DND-41 (cell line): ENCODE data around the gene FAM107B.
A peak's percentile ranks its signal among the peaks of the same experiment; 100 is the strongest.

Experiments
- ATAC-seq: fragments of 200-7000 bp; cut with Tn5 transposase; 3 replicates; pipeline ENCODE4 v1.9.1; 2021; ENCODE audit warnings: low read depth; ENCODE audit not compliant: insufficient read depth
- DNase-seq: peaks from one replicate; pipeline ENCODE4 v3.0.0-alpha.2; 2020
- H2AFZ ChIP-seq: 2 replicates; pipeline ENCODE4 v1.6.0; 2012; ENCODE audit warnings: low read depth, low read length
- H3K27ac ChIP-seq: 2 replicates; pipeline ENCODE4 v1.5.1; 2012; ENCODE audit warnings: low read length, inconsistent platforms
- H3K27me3 ChIP-seq: fragments of 200-600 bp; sonication (generic); 2 replicates; pipeline ENCODE4 v1.6.0; 2012; ENCODE audit warnings: low read length, mild to moderate bottlenecking, inconsistent platforms; ENCODE audit not compliant: insufficient read depth, poor library complexity
- H3K36me3 ChIP-seq: 2 replicates; pipeline ENCODE4 v1.5.1; 2012; ENCODE audit warnings: low read length, inconsistent platforms; ENCODE audit not compliant: insufficient read depth
- H3K4me1 ChIP-seq: 2 replicates; pipeline ENCODE4 v1.5.1; 2012; ENCODE audit warnings: mild to moderate bottlenecking, low read length; ENCODE audit not compliant: insufficient read depth
- H3K4me2 ChIP-seq: 2 replicates; pipeline ENCODE4 v1.6.0; 2012; ENCODE audit warnings: mild to moderate bottlenecking, moderate library complexity, low read length, inconsistent platforms; ENCODE audit not compliant: insufficient read depth
- H3K4me3 ChIP-seq, 2 experiments: fragments of 200-600 bp in 1 of 2; shearing (Covaris generic) in 1 of 2; 2 replicates each; pipeline ENCODE4 v1.5.1; 2012 to 2016; ENCODE audit warnings: inconsistent platforms in 2 of 2, low read length in 2 of 2, mild to moderate bottlenecking in 2 of 2, low read depth in 1 of 2, moderate library complexity in 1 of 2
- H3K79me2 ChIP-seq: 2 replicates; pipeline ENCODE4 v1.6.0; 2012; ENCODE audit warnings: low read length, inconsistent platforms; ENCODE audit not compliant: insufficient read depth
- H3K9ac ChIP-seq: 2 replicates; pipeline ENCODE4 v1.6.0; 2012; ENCODE audit warnings: low read depth, mild to moderate bottlenecking, inconsistent platforms, low read length, moderate library complexity
- H3K9me3 ChIP-seq: 2 replicates; pipeline ENCODE4 v1.5.1; 2012; ENCODE audit warnings: low read length, moderate library complexity, mild to moderate bottlenecking, inconsistent platforms; ENCODE audit not compliant: insufficient read depth, severe bottlenecking
- H4K20me1 ChIP-seq: 2 replicates; pipeline ENCODE4 v1.6.0; 2012; ENCODE audit warnings: low read length; ENCODE audit not compliant: insufficient read depth
- EZH2 ChIP-seq: IDR thresholded peaks from 3 replicates; pipeline ENCODE4 v1.6.1; 2012; ENCODE audit warnings: borderline replicate concordance, low read depth, mild to moderate bottlenecking, moderate library complexity, low read length, inconsistent platforms; ENCODE audit not compliant: severe bottlenecking
- TF ChIP-seq, protein P1 (sequence below): IDR thresholded peaks from 2 replicates; pipeline ENCODE4 v1.5.1; 2012; ENCODE audit warnings: borderline replicate concordance, low read length, moderate library complexity, mild to moderate bottlenecking; ENCODE audit not compliant: poor library complexity, severe bottlenecking; ENCODE audit errors: extremely low read depth

The FAM107B gene

GRCh38 chr10:14616955-14617730 is 157.6 kb downstream of the FAM107B start:
- Histone ChIP-seq H3K36me3 (no peaks in the 10 kb centered on the region), H2AFZ (peak overlapping the region; percentile 55; the same call in 1 of the 2 replicates), H3K4me3 (no peak overlapping the region), H3K4me1 (peaks cover 14% of the 10 kb centered on the region), H3K9me3 (no peaks in the 10 kb centered on the region), H3K4me2 (peak overlapping the region; percentile 35; the same call in 1 of the 2 replicates), H4K20me1 (no peaks in the 10 kb centered on the region), H3K27me3 (peaks cover 8% of the 10 kb centered on the region), H3K79me2 (no peaks in the 10 kb centered on the region), H3K27ac (no peak overlapping the region), H3K9ac (no peak overlapping the region)
- ATAC-seq (peak; percentile 74), DNase-seq (peak; percentile 25)
- no peak for TF ChIP-seq EZH2
- TF ChIP-seq, protein P1, sequence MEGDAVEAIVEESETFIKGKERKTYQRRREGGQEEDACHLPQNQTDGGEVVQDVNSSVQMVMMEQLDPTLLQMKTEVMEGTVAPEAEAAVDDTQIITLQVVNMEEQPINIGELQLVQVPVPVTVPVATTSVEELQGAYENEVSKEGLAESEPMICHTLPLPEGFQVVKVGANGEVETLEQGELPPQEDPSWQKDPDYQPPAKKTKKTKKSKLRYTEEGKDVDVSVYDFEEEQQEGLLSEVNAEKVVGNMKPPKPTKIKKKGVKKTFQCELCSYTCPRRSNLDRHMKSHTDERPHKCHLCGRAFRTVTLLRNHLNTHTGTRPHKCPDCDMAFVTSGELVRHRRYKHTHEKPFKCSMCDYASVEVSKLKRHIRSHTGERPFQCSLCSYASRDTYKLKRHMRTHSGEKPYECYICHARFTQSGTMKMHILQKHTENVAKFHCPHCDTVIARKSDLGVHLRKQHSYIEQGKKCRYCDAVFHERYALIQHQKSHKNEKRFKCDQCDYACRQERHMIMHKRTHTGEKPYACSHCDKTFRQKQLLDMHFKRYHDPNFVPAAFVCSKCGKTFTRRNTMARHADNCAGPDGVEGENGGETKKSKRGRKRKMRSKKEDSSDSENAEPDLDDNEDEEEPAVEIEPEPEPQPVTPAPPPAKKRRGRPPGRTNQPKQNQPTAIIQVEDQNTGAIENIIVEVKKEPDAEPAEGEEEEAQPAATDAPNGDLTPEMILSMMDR: no peak

- H3K27ac ChIP-seq: no peak overlapping the region
- no peak overlapping the region for H3K9ac ChIP-seq
Observed at GRCh38 chr10:14616465-14616864, 158.2 kb downstream of the FAM107B start.

DNA sequence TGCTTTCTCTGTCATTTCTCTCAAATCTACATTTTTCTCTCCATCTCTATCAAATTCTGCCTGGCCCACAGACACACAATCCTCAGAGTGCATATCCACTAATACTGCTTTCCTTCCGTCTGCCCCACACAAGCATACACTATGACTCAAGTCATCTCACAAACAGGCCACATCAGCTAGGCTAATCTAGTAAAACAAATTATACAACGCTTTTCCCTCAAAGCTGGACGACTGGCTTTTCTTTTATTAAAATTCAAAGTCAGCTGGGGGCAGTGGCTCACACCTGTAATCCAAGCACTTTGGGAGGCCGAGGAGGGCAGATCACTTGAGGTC is 161.1 kb downstream of the FAM107B start:
- TF ChIP-seq EZH2: no peak
- TF ChIP-seq, protein P1: no peak

More at GRCh38 chr10:14616465-14616864, 158.2 kb downstream of the FAM107B start:
- no peak for DNase-seq
- TF ChIP-seq, protein P1: no peak
- no peak for TF ChIP-seq EZH2
- no peaks in the 10 kb centered on the region for H3K36me3 ChIP-seq
- peaks cover 8% of the 10 kb centered on the region for H3K27me3 ChIP-seq
- no peaks in the 10 kb centered on the region for H3K9me3 ChIP-seq
- peaks cover 14% of the 10 kb centered on the region for H3K4me1 ChIP-seq
- no peaks in the 10 kb centered on the region for H4K20me1 ChIP-seq
- H3K79me2 ChIP-seq: no peaks in the 10 kb centered on the region
- 0 out of 2 replicates have a peak overlapping the region, but pooled peaks have one; percentile 35 for H3K4me2 ChIP-seq
- ATAC-seq: no peak
- H3K4me3 ChIP-seq: no peak overlapping the region
- no peak overlapping the region for H2AFZ ChIP-seq

More for the DNA sequence above, 161.1 kb downstream of the FAM107B start:
- H3K79me2 ChIP-seq: no peaks in the 10 kb centered on the region
- no peak overlapping the region for H3K4me2 ChIP-seq
- no peaks in the 10 kb centered on the region for H3K36me3 ChIP-seq
- ATAC-seq (no peak), DNase-seq (no peak)
- peaks cover 8% of the 10 kb centered on the region for H3K27me3 ChIP-seq
- H2AFZ ChIP-seq: no peak overlapping the region
- H3K27ac ChIP-seq: no peak overlapping the region
- no peaks in the 10 kb centered on the region for H4K20me1 ChIP-seq
- H3K9ac ChIP-seq: no peak overlapping the region
- H3K9me3 ChIP-seq: no peaks in the 10 kb centered on the region
- no peak overlapping the region for H3K4me3 ChIP-seq
- peaks cover 14% of the 10 kb centered on the region for H3K4me1 ChIP-seq
